OCI-LY7 (cell line): ENCODE data around the gene PHACTR1.

Experiments
- EZH2phosphoT487 ChIP-seq: fragments of 200-600 bp; sonication (generic); IDR thresholded peaks from 2 replicates; pipeline ENCODE4 v1.6.1; 2018; ENCODE audit warnings: low read depth, borderline replicate concordance, mild to moderate bottlenecking, mixed run types, antibody characterized with exemption, low read length, moderate library complexity, mixed read lengths
- TF ChIP-seq, protein P1 (sequence below): fragments of 200-600 bp; sonication (generic); conservative IDR thresholded peaks from 2 replicates; pipeline ENCODE4 v1.5.1; 2014; ENCODE audit warnings: mild to moderate bottlenecking, antibody characterized with exemption, low read length, moderate library complexity, mixed read lengths

DNA sequence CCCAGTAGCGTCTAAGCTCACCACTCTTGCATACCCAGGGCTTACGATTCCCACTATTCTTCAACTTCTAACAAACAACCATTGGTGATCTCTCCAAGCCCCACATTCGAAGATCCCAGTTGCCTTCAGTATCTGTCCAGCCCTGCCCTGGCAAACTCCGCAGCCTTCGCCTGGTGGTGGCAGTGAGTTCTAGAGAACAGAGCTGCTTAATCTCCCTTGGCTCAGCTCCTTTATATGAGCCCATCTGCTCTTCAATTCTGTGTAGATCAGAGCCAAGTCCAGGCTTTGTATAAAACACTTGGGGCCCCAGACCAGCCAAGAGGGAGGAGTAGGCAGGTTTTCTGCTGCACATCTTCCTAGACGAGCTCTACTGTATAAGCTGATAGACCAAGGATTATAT is 193.3 kb downstream of the PHACTR1 start:
- TF ChIP-seq, protein P1, sequence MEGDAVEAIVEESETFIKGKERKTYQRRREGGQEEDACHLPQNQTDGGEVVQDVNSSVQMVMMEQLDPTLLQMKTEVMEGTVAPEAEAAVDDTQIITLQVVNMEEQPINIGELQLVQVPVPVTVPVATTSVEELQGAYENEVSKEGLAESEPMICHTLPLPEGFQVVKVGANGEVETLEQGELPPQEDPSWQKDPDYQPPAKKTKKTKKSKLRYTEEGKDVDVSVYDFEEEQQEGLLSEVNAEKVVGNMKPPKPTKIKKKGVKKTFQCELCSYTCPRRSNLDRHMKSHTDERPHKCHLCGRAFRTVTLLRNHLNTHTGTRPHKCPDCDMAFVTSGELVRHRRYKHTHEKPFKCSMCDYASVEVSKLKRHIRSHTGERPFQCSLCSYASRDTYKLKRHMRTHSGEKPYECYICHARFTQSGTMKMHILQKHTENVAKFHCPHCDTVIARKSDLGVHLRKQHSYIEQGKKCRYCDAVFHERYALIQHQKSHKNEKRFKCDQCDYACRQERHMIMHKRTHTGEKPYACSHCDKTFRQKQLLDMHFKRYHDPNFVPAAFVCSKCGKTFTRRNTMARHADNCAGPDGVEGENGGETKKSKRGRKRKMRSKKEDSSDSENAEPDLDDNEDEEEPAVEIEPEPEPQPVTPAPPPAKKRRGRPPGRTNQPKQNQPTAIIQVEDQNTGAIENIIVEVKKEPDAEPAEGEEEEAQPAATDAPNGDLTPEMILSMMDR, result no peak
- no peak for TF ChIP-seq EZH2phosphoT487
